HepG2 (cell line): Measurements from ENCODE around the gene SERPINI1. TPM values are rescaled to one million over a fixed set of nuclear protein-coding genes. Genes with fewer than 3 reads are reported as not detected.
"Not testable (repeated sequence)": the region's sequence is repeated elsewhere in the genome, so short reads cannot be mapped to it uniquely, and the experiment has no call there.

Experiments
- ATAC-seq: fragments of 200-7000 bp; cut with Tn5 transposase; 3 replicates; pipeline ENCODE4 v1.9.1; 2020; ENCODE audit warnings: mild to moderate bottlenecking, moderate library complexity
- BruUV-seq: library from RNA; stranded (reverse); fragments of 400-500 nt; replicated peaks from 2 replicates; lab custom pipeline; 2021; lab: Mats Ljungman, UMichigan
- CTCF ChIA-PET: fragments of 300-600 bp; formaldehyde crosslinking; extraction: SDS; loops from one replicate; lab custom pipeline; 2021; ENCODE audit warnings: low total read pairs, inconsistent platforms, low intra/inter-chr PET ratio; lab: Yijun Ruan, JAX
- POLR2A ChIA-PET: fragments of 350-600 bp; sonication (Branson Sonifier 250); formaldehyde crosslinking; loops from one replicate; lab custom pipeline; 2020; ENCODE audit warnings: antibody characterized with exemption, inconsistent platforms; lab: Yijun Ruan, JAX
- DNase-seq: peaks from one replicate; pipeline ENCODE4 v3.0.0-alpha.2; 2015; ENCODE audit warnings: low spot score
- FAIRE-seq: peaks from 3 replicates; lab custom pipeline; 2011; peaks lifted over from hg19 to GRCh38; lab: Jason Lieb, UNC
- H2AFZ ChIP-seq: one replicate; pipeline ENCODE4 v1.6.1; 2011; ENCODE audit warnings: low read length, inconsistent platforms
- H3K27ac ChIP-seq: fragments of 300-600 bp; 3 replicates; pipeline ENCODE4 v1.8.0; 2011; ENCODE audit warnings: mixed run types, mild to moderate bottlenecking, mixed read lengths, low read length, inconsistent platforms; ENCODE audit not compliant: insufficient read depth; ENCODE audit errors: extremely low read length
- H3K27me3 ChIP-seq, 2 experiments: fragments of 200-600 bp in 1 of 2; 2 replicates in 1 of 2; 3 replicates in 1 of 2; pipeline versions ENCODE4 v1.6.0 to v1.8.0; 2011; ENCODE audit warnings: low read length in 2 of 2, mild to moderate bottlenecking in 2 of 2, moderate library complexity in 2 of 2, inconsistent platforms in 1 of 2; ENCODE audit not compliant: insufficient read depth in 2 of 2, control insufficient read depth in 1 of 2
- H3K36me3 ChIP-seq, 2 experiments: fragments of 200-600 bp in 1 of 2; replicated peaks in 1 of 2; 2 replicates in 1 of 2; 3 replicates in 1 of 2; pipeline versions ENCODE4 v1.5.1 to v1.8.0; 2011; ENCODE audit warnings: low read length in 2 of 2, inconsistent platforms in 1 of 2; ENCODE audit not compliant: insufficient read depth in 2 of 2, control insufficient read depth in 1 of 2
- H3K4me1 ChIP-seq: 2 replicates; pipeline ENCODE4 v1.5.1; 2012; ENCODE audit warnings: low read length, inconsistent platforms; ENCODE audit not compliant: insufficient read depth
- H3K4me2 ChIP-seq: 2 replicates; pipeline ENCODE4 v1.6.0; 2011; ENCODE audit warnings: low read depth, low read length, inconsistent platforms
- H3K4me3 ChIP-seq, 3 experiments: fragments of 200-600 bp in 1 of 3; sonication (generic), shearing (Covaris generic) in 1 of 3; replicated peaks in 1 of 3; 2 replicates each; pipeline ENCODE4 v1.5.1; 2011 to 2016; ENCODE audit warnings: low read length in 3 of 3, inconsistent platforms in 2 of 3, low read depth in 2 of 3, mild to moderate bottlenecking in 2 of 3, control low read depth in 1 of 3, mixed read lengths in 1 of 3; ENCODE audit not compliant: insufficient read depth in 1 of 3
- H3K79me2 ChIP-seq: one replicate; pipeline ENCODE4 v1.6.1; 2011; ENCODE audit warnings: low read length, inconsistent platforms; ENCODE audit not compliant: insufficient read depth
- H3K9ac ChIP-seq: 2 replicates; pipeline ENCODE4 v1.6.0; 2011; ENCODE audit warnings: mild to moderate bottlenecking, low read depth, low read length, inconsistent platforms; ENCODE audit not compliant: insufficient read depth
- H3K9me3 ChIP-seq: 2 replicates; pipeline ENCODE4 v1.5.1; 2012; ENCODE audit warnings: mild to moderate bottlenecking, low read length
- H4K20me1 ChIP-seq: 2 replicates; pipeline ENCODE4 v1.6.0; 2011; ENCODE audit warnings: inconsistent platforms, mild to moderate bottlenecking, low read length, moderate library complexity; ENCODE audit not compliant: insufficient read depth
- GFI1 ChIP-seq: sonication (generic); formaldehyde crosslinking; IDR thresholded peaks from 2 replicates; pipeline ENCODE4 v1.5.0; 2020; ENCODE audit warnings: missing genetic modification reagents, mild to moderate bottlenecking, borderline replicate concordance
- KLF13 ChIP-seq: sonication (generic); formaldehyde crosslinking; IDR thresholded peaks from 2 replicates; pipeline ENCODE4 v1.4.0; 2020; ENCODE audit warnings: mild to moderate bottlenecking, missing genetic modification reagents
- MAF1 ChIP-seq: sonication (generic); formaldehyde crosslinking; IDR thresholded peaks from 2 replicates; pipeline ENCODE4 v1.5.0; 2020; ENCODE audit warnings: missing genetic modification reagents, borderline replicate concordance
- MED8 ChIP-seq: sonication (generic); formaldehyde crosslinking; IDR thresholded peaks from 2 replicates; pipeline ENCODE4 v1.8.1; 2023; ENCODE audit warnings: mild to moderate bottlenecking, missing genetic modification reagents; ENCODE audit not compliant: insufficient replicate concordance
- NPAS2 ChIP-seq: sonication (generic); formaldehyde crosslinking; IDR thresholded peaks from 2 replicates; pipeline ENCODE4 v1.8.0; 2022; ENCODE audit warnings: mild to moderate bottlenecking, missing genetic modification reagents, borderline replicate concordance
- TFDP2 ChIP-seq: sonication (generic); formaldehyde crosslinking; IDR thresholded peaks from 2 replicates; pipeline ENCODE4 v1.4.0; 2020; ENCODE audit warnings: missing genetic modification reagents
- TOPORS ChIP-seq: sonication (generic); formaldehyde crosslinking; IDR thresholded peaks from 2 replicates; pipeline ENCODE4 v1.8.0; 2023; ENCODE audit warnings: mild to moderate bottlenecking, missing genetic modification reagents
- ZMAT3 ChIP-seq: sonication (generic); formaldehyde crosslinking; conservative IDR thresholded peaks from 2 replicates; pipeline ENCODE4 v1.7.0; 2021; ENCODE audit warnings: missing genetic modification reagents
- ZNF496 ChIP-seq: sonication (generic); formaldehyde crosslinking; IDR thresholded peaks from 2 replicates; pipeline ENCODE4 v1.8.1; 2023; ENCODE audit warnings: mild to moderate bottlenecking, moderate library complexity, missing genetic modification reagents; ENCODE audit not compliant: insufficient replicate concordance
- ZNF614 ChIP-seq: IDR thresholded peaks from 2 replicates; pipeline ENCODE4 v1.6.1; 2018; ENCODE audit warnings: missing biosample characterization, missing genetic modification reagents, inconsistent platforms, borderline replicate concordance
- ZNF740 ChIP-seq: sonication (generic); formaldehyde crosslinking; IDR thresholded peaks from 2 replicates; pipeline ENCODE4 v1.4.0; 2020; ENCODE audit warnings: missing genetic modification reagents
- ZNF746 ChIP-seq: sonication (generic); formaldehyde crosslinking; IDR thresholded peaks from 2 replicates; pipeline ENCODE4 v1.8.0; 2022; ENCODE audit warnings: mild to moderate bottlenecking, missing genetic modification reagents
- ZNF781 ChIP-seq: sonication (generic); formaldehyde crosslinking; IDR thresholded peaks from 2 replicates; pipeline ENCODE4 v1.5.1; 2020; ENCODE audit warnings: borderline replicate concordance, mild to moderate bottlenecking, missing genetic modification reagents; ENCODE audit errors: not compliant biosample characterization
- ZNF83 ChIP-seq: sonication (generic); formaldehyde crosslinking; IDR thresholded peaks from 2 replicates; pipeline ENCODE4 v1.4.0; 2020; ENCODE audit warnings: missing genetic modification reagents, mild to moderate bottlenecking, borderline replicate concordance
- WGBS: methylation state at CpG from one replicate; pipeline ENCODE4 v1.1.6; 2017; ENCODE audit warnings: low lambda C conversion rate; 5-methylcytosine and 5-hydroxymethylcytosine counted together
- in situ Hi-C: cut with HindIII; loops from 2 replicates; pipeline ENCODE4 v1.10.0; 2017; ENCODE audit warnings: low pct_unique_long_range_greater_than_20kb; ENCODE audit not compliant: extremely low pct_ligation_motif_present
- intact Hi-C: fragments of 100-400 bp; cut with micrococcal nuclease; formaldehyde crosslinking; loops from one replicate; pipeline ENCODE4 v1.10.0; 2022; ENCODE audit not compliant: unreplicated experiment
- polyA plus RNA-seq, 8 experiments: library from polyadenylated mRNA; depleted of rRNA in 3 of 8; stranded (reverse) in 7 of 8; unstranded in 1 of 8; fragments of >200 nt; fragmentation: Illumina TruSeq in 4 of 8; extraction: Trizol in 4 of 8; gene quantifications; 2 replicates each; pipeline versions ENCODE4 v1.2.1 to v1.2.3, GENCODE V29; 2011 to 2016; ENCODE audit warnings: low read depth in 4 of 8, missing spikeins in 1 of 8, mixed read lengths in 1 of 8; ENCODE audit not compliant: insufficient read depth in 1 of 8
- total RNA-seq, 5 experiments: library from RNA; depleted of rRNA; stranded (reverse); fragments of >200 nt; fragmentation: Illumina TruSeq; extraction: Trizol; gene quantifications; 2 replicates each; pipeline ENCODE4 v1.2.3, GENCODE V29; 2016; ENCODE audit warnings: low read depth in 1 of 5
- TF ChIP-seq, protein P1 (sequence below): sonication (generic); formaldehyde crosslinking; conservative IDR thresholded peaks from 2 replicates; pipeline ENCODE4 v1.8.0; 2022; ENCODE audit warnings: low read depth, missing genetic modification reagents

The SERPINI1 gene
- total and polyA plus RNA-seq, 2 of the 13 experiments (the other 11 are each of a cell fraction or from before 2014, with no cell fraction given) = 14.7 to 58.0 TPM

- no peak for TF ChIP-seq TFDP2
- no peak for TF ChIP-seq MAF1 (CRISPR knock-in tag)
- no peak for TF ChIP-seq TOPORS (CRISPR knock-in tag)
- TF ChIP-seq GFI1 (CRISPR knock-in tag) = no peak
Measured at GRCh38 chr3:167823738-167824137, 88.2 kb downstream of the SERPINI1 start (continued).

GRCh38 chr3:167827588-167827987 lies 92.1 kb downstream of the SERPINI1 start:
- H4K20me1 ChIP-seq, ATAC-seq, in situ Hi-C loops, H3K27me3 ChIP-seq, H3K4me3 ChIP-seq, H3K4me1 ChIP-seq, BruUV-seq, H3K79me2 ChIP-seq, H3K36me3 ChIP-seq, H3K4me2 ChIP-seq, DNase-seq, CTCF ChIA-PET, POLR2A ChIA-PET, H3K9me3 ChIP-seq, FAIRE-seq, H2AFZ ChIP-seq, H3K27ac ChIP-seq, H3K9ac ChIP-seq, intact Hi-C loops: not testable (repeated sequence)
- WGBS = 94% methylated on average over 11 of the region's 11 CpGs

GRCh38 chr3:167829071-167829470 lies 93.5 kb downstream of the SERPINI1 start:
- no peak overlapping the region for H3K4me2 ChIP-seq
- no peaks in the 10 kb centered on the region for H3K36me3 ChIP-seq
- intact Hi-C loops (no loop called here), in situ Hi-C loops (no loop called here)
- no peaks in the 10 kb centered on the region for H3K4me1 ChIP-seq
- H3K4me3 ChIP-seq = no peak overlapping the region
- H3K27me3 ChIP-seq = no peaks in the 10 kb centered on the region
- ChIA-PET POLR2A (no interaction called here), CTCF (no interaction called here)
- H3K9ac ChIP-seq = no peak overlapping the region
- no peak overlapping the region for H3K27ac ChIP-seq
- 79% methylated on average over 2 of the region's 2 CpGs for WGBS
- DNase-seq (no peak), FAIRE-seq (no peak), ATAC-seq (no peak)
- no peaks in the 10 kb centered on the region for H3K9me3 ChIP-seq
- no peak overlapping the region for H2AFZ ChIP-seq
- H3K79me2 ChIP-seq = no peaks in the 10 kb centered on the region
- H4K20me1 ChIP-seq = no peaks in the 10 kb centered on the region
- no TSS peak for BruUV-seq
- TF ChIP-seq ZNF746 (CRISPR knock-in tag) (no peak), ZNF614 (no peak), NPAS2 (CRISPR knock-in tag) (no peak), ZNF781 (CRISPR knock-in tag) (no peak), MED8 (CRISPR knock-in tag) (no peak), ZMAT3 (CRISPR knock-in tag) (no peak), KLF13 (no peak), ZNF83 (CRISPR knock-in tag) (no peak), ZNF496 (CRISPR knock-in tag) (no peak), ZNF740 (no peak)
- TF ChIP-seq, protein P1, sequence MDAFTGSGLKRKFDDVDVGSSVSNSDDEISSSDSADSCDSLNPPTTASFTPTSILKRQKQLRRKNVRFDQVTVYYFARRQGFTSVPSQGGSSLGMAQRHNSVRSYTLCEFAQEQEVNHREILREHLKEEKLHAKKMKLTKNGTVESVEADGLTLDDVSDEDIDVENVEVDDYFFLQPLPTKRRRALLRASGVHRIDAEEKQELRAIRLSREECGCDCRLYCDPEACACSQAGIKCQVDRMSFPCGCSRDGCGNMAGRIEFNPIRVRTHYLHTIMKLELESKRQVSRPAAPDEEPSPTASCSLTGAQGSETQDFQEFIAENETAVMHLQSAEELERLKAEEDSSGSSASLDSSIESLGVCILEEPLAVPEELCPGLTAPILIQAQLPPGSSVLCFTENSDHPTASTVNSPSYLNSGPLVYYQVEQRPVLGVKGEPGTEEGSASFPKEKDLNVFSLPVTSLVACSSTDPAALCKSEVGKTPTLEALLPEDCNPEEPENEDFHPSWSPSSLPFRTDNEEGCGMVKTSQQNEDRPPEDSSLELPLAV (CRISPR knock-in tag) = no peak
